Colonic mucosa (tissue), 4 donors: ENCODE measurements around the gene HEXD. TPM values are rescaled to one million over a fixed set of nuclear protein-coding genes. Genes with fewer than 3 reads are reported as not detected.

Experiments
- DNase-seq: peaks from one replicate; pipeline ENCODE4 v3.0.0-alpha.2; 2020
- H3K27ac ChIP-seq: fragments of 200-600 bp; one replicate; pipeline ENCODE4 v1.8.0; 2021
- H3K27me3 ChIP-seq: fragments of 200-600 bp; one replicate; pipeline ENCODE4 v1.8.0; 2021
- H3K36me3 ChIP-seq: fragments of 200-600 bp; one replicate; pipeline ENCODE4 v1.8.0; 2021
- H3K4me1 ChIP-seq: fragments of 200-600 bp; one replicate; pipeline ENCODE4 v1.8.0; 2021; ENCODE audit warnings: mild to moderate bottlenecking
- H3K4me3 ChIP-seq: fragments of 200-600 bp; one replicate; pipeline ENCODE4 v1.8.0; 2021
- H3K9ac ChIP-seq, 2 donors: one replicate each; pipeline ENCODE4 v1.7.0; 2013; ENCODE audit warnings: control low read depth in 2 of 2, low read depth in 2 of 2, low read length in 2 of 2
- H3K9me3 ChIP-seq: fragments of 200-600 bp; one replicate; pipeline ENCODE4 v1.8.0; 2021
- intact Hi-C: fragments of 100-400 bp; cut with DNase I; formaldehyde crosslinking; loops from one replicate; pipeline ENCODE4 v1.14.1; 2022
- total RNA-seq, 2 donors: library from RNA; stranded (reverse); fragmentation: NEBNext Ultra II Directional in 1 of 2; extraction: Animal tissue kit (Norgen Biotek cat#: 25700) in 1 of 2; gene quantifications; one replicate each; pipeline ENCODE4 v1.2.1, GENCODE V29; 2021
- TF ChIP-seq, protein P1 (sequence below): fragments of 200-600 bp; IDR thresholded peaks from one replicate; pipeline ENCODE4 v1.8.0; 2022; ENCODE audit warnings: antibody characterized with exemption, mild to moderate bottlenecking
- donor health status: healthy.
- donor health status: DM: no; HTN: no; CAD: no.
- donor health status: DM: no; HTN: no; CAD: no.

Gene HEXD
- total RNA-seq = 10 to 100 TPM; 26.3 to 31.4 TPM

DNA sequence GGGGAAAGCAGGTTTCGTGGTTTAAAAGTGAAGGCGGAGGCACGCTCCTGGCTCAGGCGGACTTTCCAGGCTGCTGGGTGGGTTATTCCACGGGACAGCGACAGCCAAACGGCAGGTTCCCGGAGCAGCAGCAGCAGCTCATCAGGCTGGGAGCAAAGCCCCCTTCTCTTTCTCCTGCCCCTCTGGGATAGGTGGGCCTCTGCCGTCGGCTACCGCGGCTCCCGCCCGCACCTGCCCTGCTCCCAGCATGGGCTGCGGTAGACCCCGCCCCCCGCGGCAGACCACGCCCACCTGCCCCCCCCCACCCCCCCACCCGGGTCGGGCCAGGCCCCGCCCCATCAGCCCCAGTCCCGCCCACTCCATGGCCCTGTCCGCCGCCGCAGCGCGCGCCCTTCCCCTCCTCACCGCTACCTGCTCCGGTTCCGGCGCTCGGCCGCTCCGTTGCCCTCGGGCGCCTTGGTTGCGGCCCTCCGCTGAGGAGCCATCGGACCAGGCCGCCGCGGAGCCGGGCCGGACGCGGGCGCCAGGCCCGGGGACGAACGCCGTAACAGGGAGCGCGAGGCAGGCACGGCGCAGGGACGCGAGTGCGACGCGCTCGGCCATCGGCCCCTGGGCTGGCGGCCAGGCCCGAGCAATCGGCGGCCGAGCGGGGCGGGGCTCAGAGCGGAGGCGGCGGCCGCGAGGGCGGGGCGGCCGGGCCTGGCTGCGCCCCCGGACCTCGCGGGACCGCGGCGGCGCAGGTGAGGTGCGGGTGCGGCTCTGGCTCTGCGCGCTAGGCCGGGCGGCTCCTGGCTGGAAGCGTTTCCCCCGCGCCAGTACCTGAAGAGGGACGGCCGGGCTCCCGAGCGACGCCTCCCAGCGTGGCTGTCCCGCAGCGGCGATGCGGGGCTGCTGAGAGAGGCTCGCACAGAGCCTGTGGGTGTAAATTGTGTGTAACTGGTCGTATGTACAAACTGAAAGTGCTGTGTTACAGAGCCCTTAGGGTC lies at the start of gene HEXD, which contains the start of gene OGFOD3:
Gene HEXD, plus strand, starts transcription at position 347 of the 986 bp plus-strand sequence. CDS start 1,453 bp downstream, outside the sequence.
Gene OGFOD3, minus strand, starts transcription at position 586 of the 986 bp plus-strand sequence. Its CDS starts 101 bp downstream, at position 485.
- Histone ChIP-seq H3K9me3 (no peaks in the 10 kb centered on the region), H3K4me3 (peak within 1 kb of the TSS; percentile 66), H3K36me3 (no peaks in the 10 kb centered on the region), H3K4me1 (no peaks in the 10 kb centered on the region), H3K27ac (peak within 1 kb of the TSS; percentile 82), H3K9ac (peak within 1 kb of the TSS; percentile 87 to 89), H3K27me3 (no peaks in the 10 kb centered on the region)
- peak; percentile 83 for DNase-seq
- intact Hi-C loops = no loop called here
- TF ChIP-seq, protein P1, sequence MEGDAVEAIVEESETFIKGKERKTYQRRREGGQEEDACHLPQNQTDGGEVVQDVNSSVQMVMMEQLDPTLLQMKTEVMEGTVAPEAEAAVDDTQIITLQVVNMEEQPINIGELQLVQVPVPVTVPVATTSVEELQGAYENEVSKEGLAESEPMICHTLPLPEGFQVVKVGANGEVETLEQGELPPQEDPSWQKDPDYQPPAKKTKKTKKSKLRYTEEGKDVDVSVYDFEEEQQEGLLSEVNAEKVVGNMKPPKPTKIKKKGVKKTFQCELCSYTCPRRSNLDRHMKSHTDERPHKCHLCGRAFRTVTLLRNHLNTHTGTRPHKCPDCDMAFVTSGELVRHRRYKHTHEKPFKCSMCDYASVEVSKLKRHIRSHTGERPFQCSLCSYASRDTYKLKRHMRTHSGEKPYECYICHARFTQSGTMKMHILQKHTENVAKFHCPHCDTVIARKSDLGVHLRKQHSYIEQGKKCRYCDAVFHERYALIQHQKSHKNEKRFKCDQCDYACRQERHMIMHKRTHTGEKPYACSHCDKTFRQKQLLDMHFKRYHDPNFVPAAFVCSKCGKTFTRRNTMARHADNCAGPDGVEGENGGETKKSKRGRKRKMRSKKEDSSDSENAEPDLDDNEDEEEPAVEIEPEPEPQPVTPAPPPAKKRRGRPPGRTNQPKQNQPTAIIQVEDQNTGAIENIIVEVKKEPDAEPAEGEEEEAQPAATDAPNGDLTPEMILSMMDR = no peak

- intact Hi-C loops = no loop called here
- no peak for DNase-seq
- H3K36me3 ChIP-seq = no peaks in the 10 kb centered on the region
- H3K9me3 ChIP-seq = no peaks in the 10 kb centered on the region
- H3K4me3 ChIP-seq = no peak overlapping the region
- peaks cover 6% of the 10 kb centered on the region for H3K4me1 ChIP-seq
- H3K9ac ChIP-seq = no peak overlapping the region
- TF ChIP-seq, protein P1 = no peak
- no peak overlapping the region for H3K27ac ChIP-seq
- H3K27me3 ChIP-seq = peaks cover 47% of the 10 kb centered on the region
Observed at GRCh38 chr17:82369211-82369610, 48.9 kb upstream of the HEXD start.

- TF ChIP-seq, protein P1 = no peak
- peak overlapping the region; percentile 1 for H3K4me3 ChIP-seq
- peaks cover 62% of the 10 kb centered on the region for H3K27me3 ChIP-seq
- H3K9me3 ChIP-seq = no peaks in the 10 kb centered on the region
- H3K4me1 ChIP-seq = peaks cover 6% of the 10 kb centered on the region
- H3K27ac ChIP-seq = no peak overlapping the region
- DNase-seq = no peak
- intact Hi-C loops = no loop called here
- no peaks in the 10 kb centered on the region for H3K36me3 ChIP-seq
- H3K9ac ChIP-seq = peak overlapping the region in 1 of 2 donors; percentile 14
Observed at GRCh38 chr17:82370471-82371332, 47.4 kb upstream of the HEXD start.

DNA sequence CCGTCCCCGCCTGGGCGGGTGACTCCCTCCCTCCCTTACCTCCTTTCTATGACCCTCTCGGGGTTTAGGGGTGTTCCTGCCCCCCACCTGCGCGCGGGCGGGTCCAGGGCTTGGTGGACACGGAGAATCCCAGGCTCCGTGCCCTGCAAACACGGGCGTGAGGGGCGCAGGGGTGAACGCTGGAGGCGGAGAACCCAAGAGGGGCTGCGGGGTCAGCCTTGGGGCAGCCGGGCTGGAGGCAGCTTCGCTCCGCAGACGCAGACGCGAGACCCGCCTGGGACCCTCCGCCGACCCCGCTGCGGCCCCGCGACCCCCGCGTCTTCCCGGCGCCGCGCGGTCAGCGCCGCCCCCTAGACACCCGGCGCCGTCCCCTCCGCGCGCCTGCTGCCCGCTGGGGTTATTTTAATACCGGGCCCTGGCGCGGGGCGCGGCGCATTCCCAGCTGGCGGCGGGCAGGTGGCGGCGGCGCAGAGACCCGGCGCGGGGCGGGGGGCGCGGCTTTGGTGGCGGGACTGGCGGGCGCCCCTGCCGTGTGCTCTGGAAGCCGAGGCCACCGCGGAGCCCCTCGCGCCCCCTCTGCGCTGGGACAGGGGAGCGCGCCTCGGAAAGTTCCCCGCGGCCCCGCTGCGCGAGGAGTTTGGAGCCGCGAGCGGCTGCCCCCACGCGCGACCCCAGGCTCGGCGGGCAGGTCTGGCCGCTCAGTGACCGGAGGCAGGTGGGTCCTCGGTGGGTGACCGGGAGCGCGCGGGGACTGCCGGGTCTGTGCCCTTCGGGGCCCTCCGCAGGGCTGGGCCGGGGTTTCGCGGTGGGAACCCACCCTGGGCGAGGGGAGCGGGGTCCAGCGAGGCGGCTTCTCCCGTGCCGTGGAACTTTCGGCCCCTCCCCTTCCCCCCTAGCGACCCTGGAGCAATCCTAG lies 46.6 kb upstream of the HEXD start, which contains the start of gene UTS2R:
Gene UTS2R, plus strand, starts transcription at position 433 of the 916 bp plus-strand sequence. CDS start 2,560 bp downstream, outside the sequence.
- no peaks in the 10 kb centered on the region for H3K9me3 ChIP-seq
- peak within 1 kb of the TSS in 1 of 2 donors; percentile 14 for H3K9ac ChIP-seq
- no peak for DNase-seq
- no peaks in the 10 kb centered on the region for H3K36me3 ChIP-seq
- H3K4me3 ChIP-seq = peak within 1 kb of the TSS; percentile 1
- H3K27ac ChIP-seq = no peak within 1 kb of the TSS
- intact Hi-C loops = no loop called here
- peaks cover 6% of the 10 kb centered on the region for H3K4me1 ChIP-seq
- H3K27me3 ChIP-seq = peaks cover 66% of the 10 kb centered on the region
- TF ChIP-seq, protein P1 = no peak
